HG03354 (cell line): ENCODE data around the gene CEP63.

Experiments
- ATAC-seq: cut with Tn5 transposase; IDR thresholded peaks from one replicate; pipeline ENCODE4 v1.9.1; 2021; ENCODE audit warnings: mild to moderate bottlenecking; ENCODE audit not compliant: unreplicated experiment, poor library complexity, severe bottlenecking

The CEP63 gene

DNA sequence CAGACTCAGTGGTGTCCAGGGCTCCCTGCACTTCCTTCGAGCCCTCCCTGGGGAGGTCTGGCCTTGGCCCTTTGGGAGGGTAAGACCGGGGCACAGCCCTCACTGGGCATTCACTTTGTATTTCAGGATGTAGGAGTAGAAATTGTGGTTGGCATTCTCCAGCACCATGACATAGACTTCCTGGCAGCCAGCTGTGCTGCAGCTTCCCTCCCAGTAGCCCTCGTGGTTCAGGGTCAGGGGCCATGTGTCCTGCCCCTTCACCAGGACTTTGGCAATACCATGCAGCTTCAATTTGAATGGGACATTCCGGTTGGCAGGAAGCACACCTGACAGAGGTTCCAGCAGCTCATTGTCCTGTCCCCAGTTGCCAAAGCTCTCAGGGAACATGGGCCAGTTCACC lies 117.6 kb downstream of the CEP63 start:
- no peak for ATAC-seq

DNA sequence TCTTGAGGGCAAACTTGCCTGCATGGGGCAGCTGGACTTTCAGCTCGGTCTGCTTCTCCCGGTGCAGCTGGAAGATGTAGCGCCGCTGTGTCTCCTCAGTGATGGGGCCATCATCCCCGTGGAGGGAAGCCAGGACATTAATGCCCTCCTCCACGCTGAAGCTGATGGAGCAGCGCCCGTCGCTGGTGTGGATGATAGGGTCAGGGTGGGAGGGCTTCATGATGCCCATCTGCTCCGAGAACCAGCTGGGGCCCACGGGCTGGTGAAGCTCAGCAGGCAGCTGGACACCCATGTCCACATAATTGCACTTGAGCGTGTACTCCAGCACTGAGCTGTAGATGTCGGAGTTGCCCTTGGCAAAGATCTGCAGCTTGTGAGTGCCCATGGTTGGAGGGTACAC lies 118.1 kb downstream of the CEP63 start:
- ATAC-seq: no peak

DNA sequence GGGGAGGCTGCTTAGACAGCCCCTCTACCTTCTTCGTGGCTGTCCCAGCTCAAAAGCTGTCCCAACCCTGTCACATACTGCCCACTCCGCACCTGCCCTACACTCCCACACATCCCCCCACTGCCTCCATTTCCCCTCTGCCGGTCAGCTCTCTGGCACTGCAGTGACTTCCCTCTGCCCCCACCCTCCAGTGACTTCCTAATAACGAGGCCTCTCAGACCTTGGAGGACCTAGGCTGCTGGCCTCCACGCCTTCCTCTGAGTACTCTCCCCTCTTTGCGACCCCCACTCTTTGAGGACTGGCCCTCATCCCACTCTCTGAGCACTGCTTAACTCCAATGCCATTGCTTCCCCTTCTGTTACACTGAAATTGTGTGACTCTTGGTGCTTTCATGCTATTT lies 119.7 kb downstream of the CEP63 start:
- ATAC-seq: no peak

DNA sequence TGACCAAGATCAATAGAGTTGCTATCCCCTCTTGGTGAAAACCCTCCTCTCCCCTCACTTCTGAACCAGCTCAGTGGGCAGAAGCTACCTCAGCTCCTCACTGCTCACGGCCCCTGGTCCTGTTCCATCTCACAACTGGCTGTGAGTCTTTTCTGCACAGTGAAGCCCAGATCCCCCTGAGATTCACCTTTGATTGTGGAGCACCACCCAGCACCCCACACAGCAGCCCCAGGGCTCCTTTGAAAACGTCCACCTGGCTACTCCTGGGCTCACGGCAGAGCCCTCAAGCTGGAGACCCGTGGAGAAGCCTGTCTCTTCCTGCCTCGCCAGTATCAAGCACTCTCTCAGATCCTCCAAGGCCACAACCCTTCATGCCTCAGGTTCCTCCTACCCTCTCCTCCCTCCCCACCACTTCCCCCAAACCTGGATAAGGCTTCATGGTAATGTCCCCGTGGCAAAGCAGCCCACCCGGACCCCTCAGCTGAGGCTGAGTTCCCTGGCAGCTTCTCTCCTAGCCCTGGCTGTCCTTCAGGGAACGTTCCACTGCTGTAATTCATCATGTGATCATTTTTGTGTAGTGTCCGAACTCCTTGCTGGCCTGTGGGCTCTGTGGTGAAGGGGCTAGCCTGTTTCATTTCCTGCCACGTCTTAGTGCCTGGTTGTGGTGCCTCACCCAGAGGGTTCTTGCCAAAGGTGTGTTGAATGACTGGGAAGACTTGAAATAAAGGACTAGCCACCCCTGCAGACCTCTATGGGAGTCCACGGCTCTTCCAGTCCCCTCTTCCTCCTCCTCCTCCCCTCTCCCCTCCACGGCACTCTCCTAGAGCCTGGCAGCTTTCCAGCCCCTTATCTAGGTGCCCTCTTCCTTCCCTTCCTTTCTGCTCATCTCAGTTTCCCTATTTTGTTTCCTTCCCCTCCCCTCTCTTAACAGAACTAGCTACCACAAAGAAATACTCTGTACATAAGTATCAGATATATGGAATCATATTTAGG lies 120.5 kb downstream of the CEP63 start:
- ATAC-seq: no peak

DNA sequence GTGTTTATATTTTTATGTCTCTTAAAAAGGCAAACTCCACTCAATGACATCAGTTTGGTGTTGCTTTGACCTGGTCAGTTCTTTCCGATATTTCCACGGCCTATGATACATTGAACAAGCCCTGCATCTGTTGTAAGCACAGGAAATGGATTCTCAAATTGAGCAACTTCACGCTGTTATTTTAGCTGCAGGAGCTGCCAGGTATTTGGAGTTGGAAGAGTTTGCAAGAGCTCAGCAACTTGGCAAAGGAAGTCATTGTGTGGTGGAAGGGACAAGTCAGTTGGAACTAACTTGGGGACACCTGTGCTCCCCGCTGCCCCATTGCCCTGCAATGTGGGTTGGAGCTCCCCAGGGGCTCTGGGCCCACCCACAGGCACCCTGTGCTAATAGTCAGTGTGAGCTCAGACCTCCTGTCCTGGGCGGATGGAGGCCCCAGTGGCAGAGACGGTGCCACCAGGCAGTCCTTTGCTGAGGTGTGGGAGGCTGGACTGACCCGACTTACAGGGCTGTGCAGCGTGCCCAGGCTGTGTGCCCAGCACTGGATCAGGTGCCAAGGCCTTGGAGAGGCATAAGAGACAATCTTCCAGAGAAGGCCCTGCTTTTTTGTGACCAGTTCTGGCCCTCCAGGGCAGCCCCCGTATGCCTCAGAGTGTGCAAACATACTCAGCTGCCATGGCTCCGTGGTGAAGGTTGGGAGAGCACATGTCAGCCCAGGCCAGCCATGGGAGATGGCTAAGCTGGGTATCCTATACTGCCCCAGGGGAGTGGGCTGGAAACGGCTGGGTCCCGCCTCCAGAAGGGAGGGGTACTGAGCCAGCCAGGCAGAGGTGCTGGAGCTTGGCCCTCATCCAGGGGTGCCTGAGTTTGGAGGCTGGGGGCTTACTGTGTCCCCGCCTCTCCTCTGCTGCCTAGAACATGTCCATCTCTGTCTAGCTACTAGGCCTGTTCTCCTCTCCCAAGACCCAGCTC lies 121.5 kb downstream of the CEP63 start:
- no peak for ATAC-seq

GRCh38 chr3:134608023-134608770 lies 122.3 kb downstream of the CEP63 start:
- ATAC-seq: no peak

DNA sequence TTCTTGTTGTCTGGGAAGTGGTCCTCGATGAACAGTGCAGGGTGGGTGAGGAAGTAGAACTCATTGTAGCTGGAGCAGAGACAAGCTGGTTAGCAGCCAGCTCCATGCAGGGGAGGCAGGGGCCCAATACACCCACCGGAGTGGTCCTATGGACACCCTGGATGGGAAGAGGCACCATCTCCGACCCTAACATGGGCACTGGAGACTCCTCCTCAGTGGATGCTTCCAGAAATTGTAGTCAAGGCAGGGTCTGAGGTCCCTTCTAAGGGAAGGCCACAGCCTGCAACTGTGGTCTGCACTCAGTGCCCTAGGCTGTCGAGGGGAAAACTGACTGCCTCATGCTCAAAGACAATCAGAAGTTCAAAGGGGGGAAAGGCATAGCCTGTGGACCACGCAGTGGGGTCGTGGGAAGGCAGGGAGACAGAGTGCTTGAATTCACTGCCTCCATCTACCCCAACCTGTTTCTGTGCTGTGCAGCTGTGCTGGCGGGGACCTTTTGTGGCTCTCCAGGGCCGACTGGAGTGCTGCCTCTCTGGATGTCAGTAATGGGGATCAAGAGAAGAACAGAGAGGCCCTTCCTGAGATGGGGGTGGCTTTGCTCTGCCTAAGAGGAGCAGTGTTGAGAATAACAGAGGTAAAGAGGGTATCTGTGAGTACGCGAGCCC lies 123.0 kb downstream of the CEP63 start:
- ATAC-seq: no peak

DNA sequence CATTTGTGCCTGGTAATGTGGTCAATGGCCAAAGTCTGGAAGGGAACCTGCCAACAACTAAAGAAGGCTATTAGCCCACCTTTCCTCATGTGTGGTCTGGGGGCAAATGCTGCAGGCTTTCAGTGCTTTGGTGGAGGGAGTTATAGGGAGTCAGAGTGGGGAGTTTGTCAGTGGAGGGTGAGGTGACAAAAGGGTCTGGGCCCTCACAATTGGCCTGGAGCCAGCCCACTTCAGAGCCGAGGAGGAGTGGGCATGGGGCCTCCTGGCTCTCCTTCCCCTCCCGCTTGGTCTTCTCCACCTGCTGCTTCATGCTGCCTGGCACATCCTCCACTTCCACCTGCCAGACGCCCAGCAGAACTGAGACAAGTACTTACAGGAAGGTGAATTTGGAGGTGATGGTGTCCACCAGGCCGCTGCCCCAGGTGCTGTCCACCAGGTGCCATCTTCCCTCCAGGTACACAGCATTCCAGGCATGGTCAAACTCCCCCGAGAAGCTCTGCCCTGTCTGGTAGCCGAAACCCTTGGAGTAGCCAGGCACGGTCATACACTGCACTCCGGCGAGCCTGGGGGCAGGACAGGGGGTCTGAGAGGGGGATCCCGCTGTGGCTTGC lies 124.1 kb downstream of the CEP63 start:
- no peak for ATAC-seq

- no peak for ATAC-seq
Measured at GRCh38 chr3:134610432-134611385, 124.9 kb downstream of the CEP63 start.

- ATAC-seq: no peak
Measured at GRCh38 chr3:134611516-134611915, 125.7 kb downstream of the CEP63 start.

DNA sequence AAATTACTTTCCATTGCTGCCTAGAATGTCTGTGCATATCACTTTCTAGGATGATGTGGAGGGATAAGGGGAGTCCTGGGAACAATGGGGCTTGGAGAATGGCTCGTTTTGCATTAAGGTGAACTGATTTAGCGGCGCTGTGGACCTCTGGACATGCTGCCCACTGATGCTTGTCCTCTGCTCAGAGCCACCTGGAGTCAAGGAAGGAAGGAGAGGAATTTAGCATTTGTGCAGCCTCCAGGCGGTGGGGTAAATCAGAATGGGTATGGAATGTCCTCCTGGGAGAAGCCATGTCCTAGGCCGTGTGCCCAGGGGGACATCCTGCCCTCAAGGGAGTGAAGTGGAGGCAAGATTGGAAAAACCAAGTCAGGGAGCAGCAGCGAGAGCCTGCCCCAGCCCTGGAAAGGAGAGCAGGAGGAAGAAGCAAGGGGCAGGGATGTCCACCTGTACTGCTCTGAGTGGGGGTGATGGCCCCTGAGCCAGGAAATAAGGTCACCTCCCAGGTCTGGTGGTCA lies 127.2 kb downstream of the CEP63 start:
- ATAC-seq: no peak

DNA sequence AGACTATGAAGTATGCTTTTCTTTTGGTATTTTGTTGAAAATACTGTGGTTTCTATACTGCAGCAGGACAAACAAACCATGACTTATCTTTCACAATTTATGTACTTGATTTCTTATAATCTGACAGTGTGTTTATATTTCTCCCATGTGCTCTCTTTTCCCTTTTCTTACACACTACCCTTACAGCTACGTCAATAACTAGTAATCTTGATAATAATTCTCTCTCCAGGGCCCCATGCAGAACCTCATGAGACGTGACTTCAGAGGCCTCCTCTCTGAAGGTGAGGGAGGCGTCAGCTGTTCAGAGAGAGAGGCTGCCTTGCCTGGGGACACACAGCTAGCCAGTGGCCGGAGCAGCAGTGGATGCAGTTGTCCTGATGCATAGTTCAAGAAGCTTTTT lies 129.1 kb downstream of the CEP63 start:
- no peak for ATAC-seq

GRCh38 chr3:134615743-134616142 lies 129.9 kb downstream of the CEP63 start:
- ATAC-seq: no peak

DNA sequence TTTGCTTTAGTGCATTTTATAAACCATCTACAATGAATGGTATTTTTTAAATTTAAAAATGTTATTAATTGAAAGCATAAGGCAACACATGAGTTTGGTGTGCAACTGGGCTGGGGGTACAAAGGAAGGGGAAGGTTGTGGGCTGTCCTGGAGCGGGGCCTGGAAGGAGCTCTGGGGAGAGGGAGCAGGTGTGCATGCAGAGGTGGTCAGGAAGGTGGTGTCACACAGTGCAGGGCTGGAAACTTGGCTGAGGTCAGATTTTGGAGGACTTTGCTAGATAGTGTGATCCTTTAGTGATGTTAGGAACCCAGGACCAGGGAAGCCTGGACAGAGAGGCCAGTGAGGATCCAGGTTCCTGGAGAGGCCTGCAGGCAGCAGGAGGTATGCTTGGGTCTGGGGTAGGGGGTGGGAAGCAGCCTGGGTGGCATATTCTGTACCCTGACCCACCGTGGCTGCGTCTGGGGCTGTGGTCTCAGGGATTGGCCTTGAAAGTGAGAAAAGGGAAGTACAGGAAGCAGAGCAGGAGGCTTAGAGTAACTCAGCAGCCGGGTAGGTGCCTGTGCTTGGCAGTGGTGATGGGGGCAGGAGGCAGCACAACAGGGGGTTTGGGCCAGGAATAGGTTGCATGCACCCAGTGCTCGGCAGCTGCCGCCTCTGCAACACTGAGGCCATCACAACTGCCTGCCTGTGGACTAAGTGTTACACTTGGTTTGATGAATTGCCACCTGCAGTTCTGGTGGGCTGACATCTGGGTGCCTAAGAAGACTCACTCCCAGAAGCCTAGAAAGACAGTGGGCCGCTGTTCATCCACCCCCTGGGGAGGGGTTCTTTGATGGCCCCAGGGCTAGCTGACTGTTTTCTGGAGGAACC lies 132.0 kb downstream of the CEP63 start:
- ATAC-seq: no peak

GRCh38 chr3:134618478-134619300 lies 132.8 kb downstream of the CEP63 start:
- ATAC-seq: no peak

DNA sequence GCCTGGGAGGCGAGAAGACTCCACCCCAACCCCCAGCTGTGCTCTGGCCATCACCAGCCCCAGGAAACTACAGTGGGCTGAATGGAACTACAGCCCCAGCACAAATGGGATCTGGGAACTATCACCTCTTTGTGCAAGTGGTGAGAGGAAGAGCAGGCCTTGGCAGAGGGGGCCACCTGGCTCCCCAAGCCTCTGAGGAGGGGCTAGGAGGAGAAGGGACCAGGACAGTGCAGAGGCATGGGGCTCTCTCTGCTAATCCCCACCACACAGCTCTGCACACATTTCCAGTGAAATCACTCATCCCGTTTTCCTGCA lies 133.4 kb downstream of the CEP63 start:
- no peak for ATAC-seq
